ENCODE results near the gene ABLIM3.

Gene ABLIM3

GRCh38 chr5:149195337-149195887 is 54.1 kb downstream of the ABLIM3 start:
- DNase-seq: no peak

DNA sequence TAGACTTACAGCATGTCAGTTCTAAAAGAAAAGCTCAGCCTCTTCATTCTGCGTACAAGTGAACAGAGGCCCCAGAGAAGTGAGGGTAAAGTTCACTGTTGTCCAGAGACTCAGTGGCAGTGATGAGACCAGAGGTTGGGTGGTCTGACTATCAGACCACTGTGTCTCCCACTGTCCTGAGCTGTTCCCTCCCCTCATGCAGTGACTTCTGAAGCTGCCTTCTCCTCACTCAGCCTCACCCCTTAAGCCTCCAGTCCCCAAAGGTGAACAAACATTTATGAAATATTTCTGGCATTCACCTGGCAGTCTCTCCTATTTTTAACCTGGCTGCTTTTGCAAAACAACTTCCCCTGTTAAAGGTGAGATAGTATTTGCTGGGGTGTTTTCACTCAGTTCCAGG is 54.7 kb downstream of the ABLIM3 start:
- DNase-seq: no peak

- DNase-seq: no peak
Observed at GRCh38 chr5:149198148-149198547, 56.9 kb downstream of the ABLIM3 start.

GRCh38 chr5:149200355-149200754 is 59.1 kb downstream of the ABLIM3 start:
- DNase-seq: no peak

DNA sequence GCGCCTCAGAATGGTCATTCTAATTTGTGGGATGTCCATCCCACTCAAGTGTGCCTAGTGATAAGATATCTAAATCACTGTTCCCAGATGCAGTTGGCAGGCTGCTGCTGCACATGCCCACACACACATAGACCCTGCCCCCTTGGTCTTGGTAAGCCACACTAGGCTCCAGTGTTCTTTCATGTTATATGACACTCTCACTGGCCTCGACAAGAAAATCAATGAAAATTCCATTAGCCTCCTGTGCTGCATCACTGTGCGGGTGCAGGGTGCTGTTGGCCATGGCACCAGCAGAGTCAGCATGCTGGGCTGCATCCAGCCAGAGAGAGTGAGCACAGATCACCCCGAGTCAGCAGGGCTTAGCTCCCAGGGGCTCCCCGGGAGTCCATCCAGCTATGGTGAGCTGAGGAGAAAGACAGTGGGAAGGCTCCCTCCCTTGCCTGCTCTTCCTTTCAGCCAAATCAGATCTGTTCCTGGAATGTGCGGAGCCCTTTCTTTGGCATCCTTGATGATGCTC is 59.9 kb downstream of the ABLIM3 start:
- no peak for DNase-seq

GRCh38 chr5:149202910-149203451 is 61.7 kb downstream of the ABLIM3 start:
- no peak for DNase-seq

GRCh38 chr5:149203921-149204441 is 62.7 kb downstream of the ABLIM3 start:
- no peak for DNase-seq

DNA sequence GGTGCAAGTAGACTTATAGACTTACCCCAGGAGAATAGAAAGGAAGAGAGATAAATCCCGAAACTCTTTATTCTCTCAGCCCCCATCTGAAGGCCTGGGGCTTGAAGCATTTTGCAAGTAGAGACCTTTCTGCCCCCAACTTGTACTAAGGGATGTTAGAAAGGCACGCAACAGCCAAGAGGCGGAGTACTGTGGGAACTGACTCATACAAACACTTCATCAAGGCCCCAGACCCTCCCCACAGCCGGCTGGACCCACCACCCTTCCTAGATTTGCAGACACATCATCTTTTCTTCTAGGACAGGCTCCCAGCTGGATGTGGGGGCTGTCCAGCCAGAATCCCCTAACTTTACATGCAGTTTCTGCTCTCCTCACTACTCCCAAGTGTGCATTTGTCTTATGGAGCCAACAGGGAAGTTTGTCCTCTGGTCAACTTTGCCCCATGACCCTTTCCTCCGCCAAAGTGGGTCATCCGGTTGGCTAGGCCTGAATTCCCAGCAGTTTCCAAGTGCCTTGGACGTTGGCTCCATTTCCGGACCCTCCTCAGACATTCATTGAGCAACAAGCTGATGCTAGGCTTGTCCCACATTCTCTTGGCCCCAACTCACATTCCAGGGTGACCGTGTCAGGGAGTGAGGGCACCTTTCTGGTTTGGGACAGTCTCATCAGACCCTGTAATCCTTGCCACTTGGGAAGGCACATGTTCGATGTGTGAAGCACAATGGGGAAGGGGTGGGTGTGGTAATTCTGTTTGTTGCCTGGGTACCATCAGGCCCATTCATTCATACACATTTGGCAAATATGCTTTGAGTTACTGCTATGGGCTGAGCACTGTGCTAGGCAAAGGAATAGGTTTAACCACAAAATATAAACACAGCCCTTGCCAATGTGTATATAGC is 64.6 kb downstream of the ABLIM3 start:
- no peak for DNase-seq

DNA sequence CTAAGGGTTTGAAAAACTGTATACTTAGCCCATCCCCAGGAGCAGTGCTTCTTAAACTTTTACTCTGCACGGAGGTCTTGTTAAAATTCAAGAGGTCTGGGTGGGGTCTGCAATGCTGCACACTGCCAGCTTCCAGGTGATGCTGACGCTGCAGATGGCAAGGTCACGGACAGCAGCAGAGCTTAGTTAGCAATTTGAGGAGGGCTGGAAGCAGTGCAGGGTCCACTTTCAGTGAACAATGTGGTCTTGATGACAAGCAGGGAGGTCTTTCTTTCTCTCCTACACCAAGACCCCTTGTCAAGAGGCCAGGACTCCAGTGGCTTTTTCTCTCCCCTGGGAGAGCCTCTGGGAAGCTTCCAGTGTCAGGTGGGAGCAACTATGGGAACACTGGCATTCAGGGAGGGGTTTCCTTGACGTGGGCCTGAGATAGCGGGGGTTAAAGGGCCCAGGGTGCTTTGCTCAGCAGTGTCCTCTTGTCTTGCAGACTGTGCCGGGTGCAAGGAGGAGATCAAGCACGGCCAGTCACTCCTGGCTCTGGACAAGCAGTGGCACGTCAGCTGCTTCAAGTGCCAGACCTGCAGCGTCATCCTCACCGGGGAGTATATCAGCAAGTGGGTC is 65.3 kb downstream of the ABLIM3 start:
- no peak for DNase-seq

GRCh38 chr5:149207831-149208230 is 66.5 kb downstream of the ABLIM3 start:
- DNase-seq: no peak

- no peak for DNase-seq
Observed at GRCh38 chr5:149210225-149210624, 68.9 kb downstream of the ABLIM3 start.

- DNase-seq: no peak
Observed at GRCh38 chr5:149210968-149211490, 69.7 kb downstream of the ABLIM3 start.

DNA sequence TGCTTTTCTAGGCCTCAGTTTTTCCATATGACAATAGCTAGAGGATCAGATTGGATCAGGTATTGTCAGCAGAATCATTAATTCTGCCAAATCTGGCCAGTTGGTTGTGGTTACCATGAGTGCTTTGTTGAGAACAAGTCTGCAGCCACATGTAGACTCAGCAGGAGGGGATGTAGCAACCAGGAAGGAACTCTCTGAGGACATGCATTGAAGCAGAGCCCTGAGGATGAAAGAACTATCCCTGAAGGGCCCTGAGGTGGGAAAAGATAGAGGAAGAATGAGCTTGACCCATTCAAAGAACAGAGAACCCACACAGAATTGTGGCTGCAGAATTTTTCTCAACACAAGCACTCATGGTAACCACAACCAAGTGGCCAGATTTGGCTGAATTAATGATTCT is 70.3 kb downstream of the ABLIM3 start:
- no peak for DNase-seq

GRCh38 chr5:149212198-149212951 is 71.1 kb downstream of the ABLIM3 start:
- DNase-seq: no peak

DNA sequence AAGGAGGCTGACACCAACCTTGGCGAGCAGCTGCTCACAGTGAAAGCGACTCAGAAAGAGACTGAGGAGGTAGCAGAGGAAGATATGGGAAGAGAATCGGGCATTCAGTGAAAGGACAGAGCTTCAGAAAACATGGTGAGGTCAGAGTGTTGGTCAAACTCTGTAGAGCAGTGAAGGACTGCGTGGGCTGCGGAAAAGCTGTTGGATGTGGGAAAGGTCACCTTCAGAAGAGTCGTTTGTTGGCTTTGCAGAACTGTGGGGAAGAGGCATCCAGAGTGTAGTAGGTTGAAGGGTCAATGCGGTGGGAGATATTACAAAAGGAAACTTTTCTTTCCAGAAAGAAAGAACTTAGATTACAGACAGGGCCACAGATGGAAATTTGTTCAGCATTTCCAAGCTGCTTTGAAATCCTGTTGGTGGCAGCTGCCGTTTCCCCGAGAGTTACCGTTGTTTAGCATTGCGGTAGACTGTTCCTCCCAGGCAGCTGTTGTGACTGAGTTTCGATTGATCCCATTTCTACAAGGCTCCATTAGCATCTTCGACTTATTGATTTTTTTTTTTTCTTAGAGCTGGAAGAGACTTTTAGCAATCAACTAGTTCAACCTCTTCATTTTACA is 72.1 kb downstream of the ABLIM3 start:
- no peak for DNase-seq

DNA sequence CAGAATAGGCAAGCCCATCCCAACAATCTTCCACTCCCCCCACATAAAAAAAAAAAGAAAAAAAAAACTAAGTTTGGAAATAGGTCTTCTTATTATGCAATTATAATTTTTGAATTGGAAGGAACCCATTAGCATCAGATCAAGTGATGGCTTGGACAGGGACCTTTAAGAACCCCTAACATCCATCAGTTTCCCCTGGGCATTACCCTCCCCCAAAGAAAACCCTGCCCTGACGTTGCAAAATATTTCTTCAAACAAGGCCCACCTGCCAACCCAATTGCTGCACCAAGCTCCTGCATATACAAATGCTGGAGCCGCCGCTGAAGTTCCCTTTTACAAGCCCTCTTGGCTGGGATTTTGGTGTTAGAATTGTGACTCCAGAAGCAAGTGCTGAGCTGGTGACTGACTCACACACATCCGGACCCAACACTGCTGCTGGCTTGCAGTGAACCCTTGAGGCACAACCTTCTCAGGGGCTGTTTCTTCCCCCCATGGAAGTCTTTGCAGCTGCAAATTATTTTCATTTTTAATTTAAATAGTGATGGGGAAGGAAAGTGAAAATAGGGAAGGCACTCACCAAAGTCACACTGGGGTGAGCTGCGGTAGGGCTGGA is 74.3 kb downstream of the ABLIM3 start:
- no peak for DNase-seq

GRCh38 chr5:149216496-149216895 is 75.2 kb downstream of the ABLIM3 start:
- DNase-seq: no peak

DNA sequence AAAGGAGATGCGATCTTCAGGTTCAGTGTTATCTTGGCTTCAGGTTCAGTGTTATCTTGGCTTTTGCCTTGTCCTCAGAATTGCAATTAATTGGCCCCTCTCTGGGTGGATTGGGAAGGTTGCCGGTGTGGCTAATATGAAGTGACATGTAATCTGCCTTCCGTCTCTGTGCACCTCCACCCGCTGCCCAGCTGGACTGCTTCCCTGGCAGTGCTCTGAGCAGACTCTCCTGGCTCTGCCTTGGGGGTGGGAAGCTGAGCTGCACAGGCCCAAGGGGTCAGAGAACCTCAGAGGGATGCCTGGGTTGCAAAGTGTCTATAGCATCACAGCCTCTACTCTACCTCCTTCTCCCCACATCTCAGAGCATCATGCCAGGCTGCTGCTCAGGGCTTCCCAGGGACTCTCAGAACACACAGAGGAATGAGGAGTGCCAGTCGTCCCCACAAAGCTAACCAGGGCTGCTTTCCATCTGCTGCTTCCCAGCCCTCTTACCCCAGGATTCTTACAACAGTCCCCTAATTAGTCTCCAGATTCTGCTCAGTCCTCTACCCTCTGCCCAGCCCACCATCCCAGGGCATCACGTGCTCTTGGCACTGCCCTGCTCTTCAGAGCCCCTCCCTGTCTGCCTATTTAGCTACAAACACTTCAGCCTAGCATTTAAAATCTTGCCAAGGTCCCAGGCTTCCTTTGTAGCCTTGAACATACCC is 76.0 kb downstream of the ABLIM3 start:
- DNase-seq: no peak

DNA sequence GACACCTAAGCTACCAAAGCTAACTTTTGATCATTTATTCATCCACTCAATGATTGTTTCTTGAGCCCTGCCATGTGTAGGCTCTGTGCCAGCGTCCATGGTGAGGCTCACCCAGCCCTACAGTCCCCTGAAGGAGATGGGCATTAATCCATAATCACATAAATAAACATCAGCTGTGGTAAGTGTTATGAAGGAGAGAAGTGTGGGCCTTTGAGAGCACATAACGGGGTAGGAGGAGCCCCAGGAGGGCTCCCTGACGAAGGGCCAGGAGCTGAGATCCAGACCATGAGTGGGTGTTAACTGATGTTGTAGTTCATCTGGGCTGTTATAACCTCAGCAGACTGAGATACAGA is 76.5 kb downstream of the ABLIM3 start:
- DNase-seq: no peak

DNA sequence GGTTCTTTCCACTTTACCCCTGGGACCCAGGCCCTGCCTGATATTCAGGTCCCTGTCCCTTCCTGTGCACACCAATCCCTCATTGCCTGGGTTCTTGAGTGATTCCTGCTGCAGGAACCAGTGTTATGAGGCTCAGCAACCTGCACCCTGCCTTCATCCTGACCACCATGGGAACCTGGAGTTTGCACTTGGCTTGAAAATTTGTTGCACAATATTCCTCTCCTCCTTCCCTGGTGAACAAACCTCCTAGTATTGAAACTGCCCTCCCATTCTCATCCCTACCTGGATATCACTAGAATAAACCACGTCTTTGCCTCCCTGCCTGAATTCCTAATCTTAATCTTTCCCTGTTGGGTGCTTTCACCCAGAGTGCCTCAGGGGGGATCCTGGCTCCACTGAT is 78.3 kb downstream of the ABLIM3 start:
- DNase-seq: no peak

- no peak for DNase-seq
Observed at GRCh38 chr5:149220750-149221149, 79.5 kb downstream of the ABLIM3 start.
